Transverse colon (tissue), 4 donors: ENCODE measurements around the gene GLI2. TPM values are rescaled to one million over a fixed set of nuclear protein-coding genes. Genes with fewer than 3 reads are reported as not detected.

Source experiments
- DNase-seq: peaks from one replicate; pipeline ENCODE4 v3.0.0-alpha.2; 2019
- H3K27ac ChIP-seq, 4 donors: fragments of 200-600 bp; sonication (generic); 2 replicates each; pipeline ENCODE4 v1.5.1; 2016 to 2018; ENCODE audit warnings: inconsistent platforms in 4 of 4
- H3K27me3 ChIP-seq: fragments of 200-600 bp; sonication (generic); 2 replicates; pipeline ENCODE4 v1.5.1; 2017; ENCODE audit warnings: inconsistent platforms
- H3K36me3 ChIP-seq, 4 donors: fragments of 200-600 bp; sonication (generic); 2 replicates each; pipeline ENCODE4 v1.5.1; 2017 to 2019; ENCODE audit warnings: inconsistent platforms in 4 of 4
- H3K4me1 ChIP-seq, 4 donors: fragments of 200-600 bp; sonication (generic); 2 replicates each; pipeline ENCODE4 v1.5.1; 2017 to 2020; ENCODE audit warnings: inconsistent platforms in 4 of 4
- H3K4me3 ChIP-seq, 4 donors: fragments of 200-600 bp; sonication (generic); 1 replicate in 1 of 4; 2 replicates in 3 of 4; pipeline versions ENCODE4 v1.5.1 to v1.6.1; 2017 to 2019; ENCODE audit warnings: inconsistent platforms in 4 of 4
- H3K9me3 ChIP-seq, 2 donors: fragments of 200-600 bp; sonication (generic); 2 replicates each; pipeline ENCODE4 v1.5.1; 2017 to 2019; ENCODE audit warnings: inconsistent platforms in 2 of 2
- EP300 ChIP-seq: sonication (generic); formaldehyde crosslinking; IDR thresholded peaks from one replicate; pipeline ENCODE4 v1.6.1; 2017; ENCODE audit warnings: antibody characterized with exemption, low read depth
- POLR2A ChIP-seq: fragments of 450-650 bp; IDR thresholded peaks from one replicate; pipeline ENCODE4 v1.6.1; 2016; ENCODE audit warnings: antibody characterized with exemption, mild to moderate bottlenecking, moderate library complexity
- POLR2AphosphoS5 ChIP-seq, 3 donors: sonication (generic); formaldehyde crosslinking; IDR thresholded peaks; one replicate each; pipeline ENCODE4 v1.6.1; 2016; ENCODE audit warnings: antibody characterized with exemption in 3 of 3
- WGBS, 2 donors: methylation state at CpG; one replicate each; pipeline ENCODE4 v1.1.5; 2018; ENCODE audit warnings: low coverage in 1 of 2; 5-methylcytosine and 5-hydroxymethylcytosine counted together
- in situ Hi-C, 4 donors: fragments of 200-750 bp; cut with MboI; loops; one replicate each; pipeline versions ENCODE4 v1.15.0 to v1.15.1; 2017; ENCODE audit warnings: low sequenced_read_pairs in 3 of 4, low pct_ligation_motif_present in 1 of 4, low pct_unique_long_range_greater_than_20kb in 1 of 4
- intact Hi-C: fragments of 100-400 bp; cut with DNase I; formaldehyde crosslinking; loops from one replicate; pipeline ENCODE4 v1.15.1; 2023; ENCODE audit warnings: low total_unique reads
- total RNA-seq, 4 donors: library from RNA; depleted of rRNA; stranded (reverse); fragments of >200 nt; gene quantifications; one replicate each; pipeline ENCODE4 v1.1.0, GENCODE V29; 2016
- TF ChIP-seq, protein P1 (sequence below), 5 experiments: fragments of 200-600 bp in 3 of 5; fragments of 450-650 bp in 2 of 5; sonication (generic) in 3 of 5; IDR thresholded peaks; 1 replicate in 2 of 5; 2 replicates in 3 of 5; pipeline ENCODE4 v1.5.1; 2016 to 2017; ENCODE audit warnings: antibody characterized with exemption in 5 of 5, inconsistent platforms in 3 of 5, mild to moderate bottlenecking in 2 of 5, moderate library complexity in 1 of 5

GLI2 gene
- total RNA-seq, 4 donors from 2014 or later, result 1.1 to 15.1 (median 4.2) TPM

DNA sequence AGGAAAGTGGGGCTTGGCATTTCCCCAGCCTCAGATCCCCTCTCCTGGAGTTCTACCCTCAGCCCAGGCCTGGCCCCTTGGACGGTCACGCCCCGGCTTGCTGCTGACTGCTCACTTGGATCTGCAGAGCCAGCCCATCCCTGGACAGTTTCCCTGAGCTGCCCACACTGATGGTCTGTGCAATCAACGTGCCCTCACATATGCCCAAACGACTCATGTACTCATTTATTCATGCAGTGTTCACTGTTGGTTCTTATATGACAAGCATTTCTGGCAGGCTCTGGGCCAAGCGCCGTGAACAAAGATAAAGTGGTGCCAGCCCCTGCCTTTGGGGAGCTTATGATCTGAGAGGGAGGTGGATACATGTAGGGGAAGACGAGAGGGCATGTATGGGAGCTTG, 20.3 kb upstream of the GLI2 start:
- 80 to 85% methylated on average over 1 to 8 of the region's 8 CpGs for WGBS, 2 donors
- intact Hi-C loops, result no loop called here
- Histone ChIP-seq H3K27ac (no peak overlapping the region), H3K4me1 (no peaks in the 10 kb centered on the region), H3K36me3 (no peaks in the 10 kb centered on the region), H3K4me3 (no peak overlapping the region), H3K9me3 (no peaks in the 10 kb centered on the region), H3K27me3 (no peaks in the 10 kb centered on the region)
- in situ Hi-C loops, result no loop called here
- no peak for DNase-seq
- TF ChIP-seq POLR2AphosphoS5 (IDR thresholded peaks at IDR 0.05) (no peak), POLR2A (no peak), EP300 (no peak)
- TF ChIP-seq, protein P1, sequence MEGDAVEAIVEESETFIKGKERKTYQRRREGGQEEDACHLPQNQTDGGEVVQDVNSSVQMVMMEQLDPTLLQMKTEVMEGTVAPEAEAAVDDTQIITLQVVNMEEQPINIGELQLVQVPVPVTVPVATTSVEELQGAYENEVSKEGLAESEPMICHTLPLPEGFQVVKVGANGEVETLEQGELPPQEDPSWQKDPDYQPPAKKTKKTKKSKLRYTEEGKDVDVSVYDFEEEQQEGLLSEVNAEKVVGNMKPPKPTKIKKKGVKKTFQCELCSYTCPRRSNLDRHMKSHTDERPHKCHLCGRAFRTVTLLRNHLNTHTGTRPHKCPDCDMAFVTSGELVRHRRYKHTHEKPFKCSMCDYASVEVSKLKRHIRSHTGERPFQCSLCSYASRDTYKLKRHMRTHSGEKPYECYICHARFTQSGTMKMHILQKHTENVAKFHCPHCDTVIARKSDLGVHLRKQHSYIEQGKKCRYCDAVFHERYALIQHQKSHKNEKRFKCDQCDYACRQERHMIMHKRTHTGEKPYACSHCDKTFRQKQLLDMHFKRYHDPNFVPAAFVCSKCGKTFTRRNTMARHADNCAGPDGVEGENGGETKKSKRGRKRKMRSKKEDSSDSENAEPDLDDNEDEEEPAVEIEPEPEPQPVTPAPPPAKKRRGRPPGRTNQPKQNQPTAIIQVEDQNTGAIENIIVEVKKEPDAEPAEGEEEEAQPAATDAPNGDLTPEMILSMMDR (IDR thresholded peaks at IDR 0.05), result no peak

DNA sequence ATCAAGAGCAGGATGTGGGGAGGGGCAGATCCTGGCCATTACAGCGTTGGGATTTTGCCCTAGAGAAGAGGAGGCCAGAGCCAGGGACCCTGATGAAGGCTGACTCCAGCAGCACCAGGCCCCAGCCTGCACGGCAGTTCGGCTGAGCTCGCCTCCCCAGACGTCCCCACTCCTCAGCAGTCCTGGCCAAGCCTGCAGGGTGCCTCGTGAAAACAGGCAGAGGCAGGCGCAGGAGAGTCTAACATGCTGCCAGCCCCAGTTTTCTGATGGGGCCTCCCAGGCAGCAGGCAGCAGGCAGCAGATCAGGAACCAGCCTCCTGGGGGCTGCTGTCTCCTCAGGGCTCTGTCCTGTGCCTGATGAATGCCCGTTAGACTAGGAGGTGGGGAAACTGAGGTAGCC, 19.7 kb upstream of the GLI2 start:
- H3K9me3 ChIP-seq, result no peaks in the 10 kb centered on the region
- in situ Hi-C loops (no loop called here), intact Hi-C loops (no loop called here)
- no peak for TF ChIP-seq POLR2AphosphoS5 (IDR thresholded peaks at IDR 0.05)
- TF ChIP-seq, protein P1 (IDR thresholded peaks at IDR 0.05), result no peak
- TF ChIP-seq EP300, result no peak
- TF ChIP-seq POLR2A, result no peak
- H3K27ac ChIP-seq, result no peak overlapping the region
- H3K4me1 ChIP-seq, result no peaks in the 10 kb centered on the region
- no peak overlapping the region for H3K4me3 ChIP-seq
- no peak for DNase-seq
- H3K27me3 ChIP-seq, result no peaks in the 10 kb centered on the region
- WGBS, 2 donors, result 80 to 87% methylated on average over 1 to 8 of the region's 8 CpGs
- H3K36me3 ChIP-seq, result no peaks in the 10 kb centered on the region

DNA sequence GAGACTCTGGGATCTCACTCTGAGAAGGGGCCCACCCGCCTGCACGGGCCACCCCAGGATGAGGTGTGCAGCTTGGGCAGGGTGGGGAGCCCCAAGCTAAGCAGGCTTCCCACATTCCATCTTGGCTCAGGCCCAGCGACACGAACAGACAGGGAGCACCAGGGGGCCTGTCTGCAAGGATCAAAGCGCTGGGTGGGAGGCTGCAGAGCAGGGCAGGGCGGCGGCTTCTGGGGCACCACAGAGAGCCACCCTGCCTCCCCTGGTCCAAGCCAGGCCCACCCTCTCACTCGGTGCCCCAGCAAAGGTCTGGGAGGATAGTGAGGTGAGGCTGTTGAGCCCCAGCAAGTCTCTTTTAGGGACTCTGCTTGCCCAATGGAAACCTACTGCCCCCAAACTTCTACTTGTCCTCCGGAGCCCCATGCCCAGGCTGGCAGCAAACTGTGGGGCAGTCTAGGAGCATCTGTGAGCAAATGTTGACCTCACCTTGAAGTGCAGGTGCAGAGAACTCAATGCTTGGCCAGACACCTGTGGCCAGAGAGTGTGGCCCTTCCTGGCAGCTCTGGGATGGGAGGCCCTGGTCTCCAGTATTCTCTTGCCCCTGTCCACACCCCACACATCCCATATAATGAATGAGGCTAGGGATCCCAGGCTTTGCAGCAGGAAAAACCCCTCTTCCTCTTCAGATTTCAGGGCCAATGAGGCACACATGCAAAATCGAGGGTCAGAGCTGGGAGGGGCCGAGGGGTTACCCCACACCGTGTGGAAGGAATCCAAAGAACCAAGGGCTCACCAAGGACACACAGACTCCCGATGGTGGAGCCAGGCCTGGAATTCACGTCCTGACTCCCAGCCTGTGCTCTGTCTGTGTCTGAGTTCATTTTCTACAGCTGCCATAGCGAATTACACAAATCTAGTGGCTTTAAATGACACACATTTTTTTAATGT, 18.8 kb upstream of the GLI2 start:
- in situ Hi-C loops (no loop called here), intact Hi-C loops (no loop called here)
- H3K9me3 ChIP-seq, result no peaks in the 10 kb centered on the region
- 81 to 100% methylated on average over 1 to 15 of the region's 15 CpGs for WGBS, 2 donors
- TF ChIP-seq EP300 (no peak), POLR2AphosphoS5 (IDR thresholded peaks at IDR 0.05) (no peak), POLR2A (no peak)
- TF ChIP-seq, protein P1 (IDR thresholded peaks at IDR 0.05), result no peak
- H3K27me3 ChIP-seq, result no peaks in the 10 kb centered on the region
- H3K27ac ChIP-seq, result no peak overlapping the region
- no peak overlapping the region for H3K4me3 ChIP-seq
- DNase-seq, result no peak
- H3K4me1 ChIP-seq, result no peaks in the 10 kb centered on the region
- H3K36me3 ChIP-seq, result no peaks in the 10 kb centered on the region

DNA sequence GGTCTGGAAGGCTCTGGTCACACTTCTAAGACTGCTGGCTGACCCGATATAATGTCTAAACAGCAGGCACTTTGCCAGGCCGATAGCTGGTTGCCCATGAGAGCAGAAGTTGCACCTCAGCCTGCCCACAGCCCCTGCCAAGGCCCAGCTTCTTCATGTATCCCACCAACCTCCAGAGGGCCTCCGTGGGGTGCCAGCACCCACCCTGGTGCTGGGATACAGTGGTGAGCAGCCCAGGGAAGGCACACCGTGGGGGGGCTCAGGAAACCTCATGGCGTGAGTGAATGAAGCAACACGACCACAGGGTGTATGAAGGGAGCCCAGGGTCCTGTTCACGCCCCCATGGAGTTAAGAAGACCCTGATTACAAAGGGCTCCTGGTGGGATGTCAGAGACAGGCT, 16.2 kb upstream of the GLI2 start:
- Histone ChIP-seq H3K9me3 (no peaks in the 10 kb centered on the region), H3K27me3 (no peaks in the 10 kb centered on the region), H3K4me3 (no peak overlapping the region), H3K36me3 (no peaks in the 10 kb centered on the region), H3K4me1 (no peaks in the 10 kb centered on the region), H3K27ac (no peak overlapping the region)
- in situ Hi-C loops (no loop called here), intact Hi-C loops (no loop called here)
- TF ChIP-seq, protein P1 (IDR thresholded peaks at IDR 0.05), result no peak
- TF ChIP-seq POLR2A, result no peak
- TF ChIP-seq EP300, result no peak
- no peak for TF ChIP-seq POLR2AphosphoS5 (IDR thresholded peaks at IDR 0.05)
- 71% methylated on average over 7 of the region's 7 CpGs; no CpG with 5 or more reads in 1 of the 2 donors for WGBS, 2 donors
- no peak for DNase-seq
